GM21619 (cell line): Measurements from ENCODE around the gene SRP72.

ENCODE experiments used
- ATAC-seq: cut with Tn5 transposase; IDR thresholded peaks from one replicate; pipeline ENCODE4 v1.9.1; 2021; ENCODE audit not compliant: unreplicated experiment

The SRP72 gene

DNA sequence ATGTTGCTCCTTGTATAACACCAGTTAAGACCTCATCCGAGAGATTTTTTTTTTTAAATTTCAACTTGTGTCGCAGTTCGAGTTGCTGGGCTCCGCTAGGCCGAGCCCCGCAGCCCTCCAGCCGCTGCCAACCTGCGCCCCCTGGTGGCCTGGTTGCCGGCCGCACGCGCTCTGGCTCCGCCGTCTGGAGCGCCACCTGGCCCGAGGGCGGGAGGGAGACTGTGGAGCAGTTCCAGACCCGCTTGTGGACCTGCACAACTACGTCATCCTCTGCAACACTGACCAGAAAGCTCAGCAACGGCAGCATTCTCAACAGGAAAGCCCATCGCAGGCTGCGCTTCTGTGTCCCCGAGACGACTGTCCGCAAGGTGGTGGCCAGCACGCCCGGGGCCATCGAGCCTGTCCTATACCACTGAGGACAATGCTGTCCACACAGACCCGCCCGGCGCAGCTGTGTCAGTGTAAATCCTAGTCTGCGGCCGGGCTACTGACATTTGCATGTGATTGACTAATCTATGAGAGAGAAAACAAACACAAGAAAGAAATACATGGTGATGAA is 77.2 kb downstream of the SRP72 start:
- ATAC-seq, result peak; percentile 96

- ATAC-seq, result no peak
Observed at GRCh38 chr4:56550642-56551041, 83.2 kb downstream of the SRP72 start.

GRCh38 chr4:56551516-56551915 is 84.1 kb downstream of the SRP72 start:
- ATAC-seq, result no peak

GRCh38 chr4:56552273-56552672 is 84.9 kb downstream of the SRP72 start:
- ATAC-seq, result no peak
